SK-N-SH (cell line): ENCODE data around the gene ORM1. TPM values are rescaled to one million over a fixed set of nuclear protein-coding genes. Genes with fewer than 3 reads are reported as not detected.

Experiments
- CTCF ChIA-PET: fragments of 300-600, 350-600 bp; formaldehyde crosslinking; extraction: SDS; loops from one replicate; lab custom pipeline; 2021; lab: Yijun Ruan, JAX
- POLR2A ChIA-PET: fragments of 350-600 bp; sonication (Branson Sonifier 250); formaldehyde crosslinking; extraction: SDS; loops from one replicate; lab custom pipeline; 2020; ENCODE audit warnings: antibody characterized with exemption, inconsistent platforms; lab: Yijun Ruan, JAX
- DNase-seq: peaks from one replicate; pipeline ENCODE4 v3.0.0; 2012
- H2AFZ ChIP-seq: fragments of 200-600 bp; sonication (generic); 2 replicates; pipeline ENCODE4 v1.8.1; 2016; ENCODE audit warnings: antibody characterized with exemption, mild to moderate bottlenecking, low read depth
- H3F3A ChIP-seq: fragments of 200-600 bp; sonication (generic); replicated peaks from 2 replicates; pipeline ENCODE3; 2016; ENCODE audit warnings: antibody characterized with exemption, mild to moderate bottlenecking; ENCODE audit not compliant: insufficient read depth
- H3K27ac ChIP-seq, 2 experiments: fragments of 200-500 bp in 1 of 2; fragments of 200-600 bp in 1 of 2; sonication (Bioruptor generic) in 1 of 2; sonication (generic), shearing (Covaris generic) in 1 of 2; 2 replicates each; pipeline versions ENCODE4 v1.5.1 to v1.6.1; 2014 to 2016; ENCODE audit warnings: low read depth in 2 of 2, inconsistent platforms in 1 of 2, low read length in 1 of 2, mild to moderate bottlenecking in 1 of 2, mixed read lengths in 1 of 2
- H3K27me3 ChIP-seq: fragments of 200-600 bp; sonication (generic), shearing (Covaris generic); 2 replicates; pipeline ENCODE4 v1.6.1; 2016; ENCODE audit warnings: mixed run types; ENCODE audit not compliant: insufficient read depth
- H3K36me3 ChIP-seq, 2 experiments: fragments of 200-500 bp in 1 of 2; fragments of 200-600 bp in 1 of 2; sonication (Bioruptor generic) in 1 of 2; sonication (generic) in 1 of 2; replicated peaks in 1 of 2; 2 replicates each; pipeline versions ENCODE3 to v1.5.1; 2014 to 2016; ENCODE audit warnings: low read length in 1 of 2, mild to moderate bottlenecking in 1 of 2; ENCODE audit not compliant: insufficient read depth in 2 of 2, control insufficient read depth in 1 of 2
- H3K4me1 ChIP-seq, 2 experiments: fragments of 200-500 bp in 1 of 2; fragments of 200-600 bp in 1 of 2; sonication (Bioruptor generic) in 1 of 2; sonication (generic), shearing (Covaris generic) in 1 of 2; 2 replicates each; pipeline versions ENCODE4 v1.5.1 to v1.6.1; 2014 to 2016; ENCODE audit warnings: low read depth in 1 of 2, low read length in 1 of 2, mixed run types in 1 of 2; ENCODE audit not compliant: insufficient read depth in 2 of 2, control insufficient read depth in 1 of 2
- H3K4me2 ChIP-seq: fragments of 200-600 bp; sonication (generic), shearing (Covaris generic); 2 replicates; pipeline ENCODE4 v1.6.1; 2017; ENCODE audit warnings: mixed run types
- H3K4me3 ChIP-seq, 2 experiments: fragments of 200-500 bp in 1 of 2; fragments of 200-600 bp in 1 of 2; sonication (Bioruptor generic) in 1 of 2; sonication (generic), shearing (Covaris generic) in 1 of 2; 2 replicates each; pipeline versions ENCODE4 v1.5.1 to v1.8.1; 2014 to 2016; ENCODE audit warnings: low read depth in 2 of 2, inconsistent platforms in 1 of 2, low read length in 1 of 2, mild to moderate bottlenecking in 1 of 2, mixed read lengths in 1 of 2, moderate library complexity in 1 of 2
- H3K79me2 ChIP-seq: fragments of 200-600 bp; sonication (generic); 2 replicates; pipeline ENCODE4 v1.8.1; 2017; ENCODE audit warnings: mild to moderate bottlenecking; ENCODE audit not compliant: insufficient read depth
- H3K9ac ChIP-seq: fragments of 200-600 bp; sonication (generic); 2 replicates; pipeline ENCODE4 v1.6.1; 2017; ENCODE audit warnings: mixed run types
- H3K9me2 ChIP-seq: fragments of 200-600 bp; sonication (generic); 2 replicates; pipeline ENCODE4 v1.6.1; 2017; ENCODE audit warnings: mixed run types
- H3K9me3 ChIP-seq: fragments of 200-600 bp; sonication (generic); 2 replicates; pipeline ENCODE4 v1.6.1; 2017; ENCODE audit warnings: mixed run types, mild to moderate bottlenecking, moderate library complexity
- H4K20me1 ChIP-seq: fragments of 200-600 bp; sonication (generic); 2 replicates; pipeline ENCODE4 v1.6.1; 2017; ENCODE audit warnings: mild to moderate bottlenecking, mixed run types; ENCODE audit not compliant: insufficient read depth
- CHD2 ChIP-seq: fragments of 150-350 bp; IDR thresholded peaks from 2 replicates; pipeline ENCODE4 v1.6.1; 2018; ENCODE audit warnings: low read length; ENCODE audit not compliant: partially characterized antibody
- ELF1 ChIP-seq: IDR thresholded peaks from 2 replicates; pipeline ENCODE4 v1.4.0; 2012
- FOXJ3 ChIP-seq: sonication (generic); formaldehyde crosslinking; IDR thresholded peaks from 2 replicates; pipeline ENCODE4 v1.5.1; 2020; ENCODE audit warnings: mild to moderate bottlenecking, missing genetic modification reagents
- FOXM1 ChIP-seq: IDR thresholded peaks from 2 replicates; pipeline ENCODE4 v1.4.0; 2012; ENCODE audit warnings: low read depth, mild to moderate bottlenecking
- POLR2AphosphoS5 ChIP-seq: IDR thresholded peaks from 2 replicates; pipeline ENCODE4 v1.6.1; 2012; ENCODE audit warnings: low read depth, low read length
- RCOR1 ChIP-seq: fragments of 150-350 bp; IDR thresholded peaks from 2 replicates; pipeline ENCODE4 v1.6.1; 2017; ENCODE audit warnings: antibody characterized with exemption, low read length
- RFX5 ChIP-seq: IDR thresholded peaks from 2 replicates; pipeline ENCODE4 v1.6.1; 2012; ENCODE audit warnings: mild to moderate bottlenecking, improper control_type of control experiment, low read length
- TCF12 ChIP-seq: IDR thresholded peaks from 2 replicates; pipeline ENCODE4 v1.4.0; 2012
- YY1 ChIP-seq: IDR thresholded peaks from 2 replicates; pipeline ENCODE4 v1.4.0; 2012; ENCODE audit warnings: low read depth, mild to moderate bottlenecking
- WGBS: methylation state at CpG from one replicate; pipeline ENCODE4 v1.1.6; 2017; ENCODE audit warnings: low lambda C conversion rate; 5-methylcytosine and 5-hydroxymethylcytosine counted together
- polyA plus RNA-seq, 3 experiments: library from polyadenylated mRNA; depleted of rRNA; stranded (reverse); fragments of >200 nt; gene quantifications; 2 replicates each; pipeline ENCODE4 v1.2.3, GENCODE V29; 2012
- TF ChIP-seq, protein P1 (sequence below): IDR thresholded peaks from 2 replicates; pipeline ENCODE4; 2012
- TF ChIP-seq, protein P2 (sequence below): fragments of 150-350 bp; IDR thresholded peaks from 2 replicates; pipeline ENCODE4 v1.6.1; 2016; ENCODE audit warnings: mild to moderate bottlenecking, low read depth, low read length
- TF ChIP-seq, protein P3 (sequence below): IDR thresholded peaks from 2 replicates; pipeline ENCODE4 v1.6.1; 2012; ENCODE audit warnings: mild to moderate bottlenecking, low read depth, low read length, moderate library complexity

The ORM1 gene
- polyA plus RNA-seq, 1 of the 3 experiments (the other 2 are of a cell fraction), result not detected

DNA sequence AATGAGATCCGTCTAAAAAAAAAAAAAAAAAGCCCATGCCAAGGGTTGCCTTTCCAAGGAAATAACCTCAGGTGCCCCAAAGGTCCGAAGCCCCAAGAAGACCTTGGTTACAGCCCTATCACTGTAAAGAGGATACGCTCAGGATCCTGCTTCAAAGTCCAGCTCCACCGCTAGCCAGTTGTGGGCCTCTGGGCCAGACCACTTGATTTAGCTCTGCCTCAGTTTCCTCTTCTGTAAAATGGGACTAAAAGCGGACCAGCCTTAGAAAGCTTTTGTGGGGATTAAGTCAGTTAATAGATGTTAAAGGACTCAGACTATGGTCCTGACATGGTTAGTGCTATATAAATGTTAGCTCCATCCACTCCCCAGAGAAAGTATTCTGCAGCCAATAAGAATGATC, 48.7 kb upstream of the ORM1 start:
- TF ChIP-seq ELF1 (no peak), RFX5 (no peak), RCOR1 (no peak), FOXM1 (no peak), FOXJ3 (CRISPR knock-in tag) (no peak), POLR2AphosphoS5 (no peak), YY1 (no peak), TCF12 (no peak), CHD2 (no peak)
- TF ChIP-seq, protein P1, sequence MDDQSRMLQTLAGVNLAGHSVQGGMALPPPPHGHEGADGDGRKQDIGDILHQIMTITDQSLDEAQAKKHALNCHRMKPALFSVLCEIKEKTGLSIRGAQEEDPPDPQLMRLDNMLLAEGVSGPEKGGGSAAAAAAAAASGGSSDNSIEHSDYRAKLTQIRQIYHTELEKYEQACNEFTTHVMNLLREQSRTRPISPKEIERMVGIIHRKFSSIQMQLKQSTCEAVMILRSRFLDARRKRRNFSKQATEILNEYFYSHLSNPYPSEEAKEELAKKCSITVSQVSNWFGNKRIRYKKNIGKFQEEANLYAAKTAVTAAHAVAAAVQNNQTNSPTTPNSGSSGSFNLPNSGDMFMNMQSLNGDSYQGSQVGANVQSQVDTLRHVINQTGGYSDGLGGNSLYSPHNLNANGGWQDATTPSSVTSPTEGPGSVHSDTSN, result no peak
- TF ChIP-seq, protein P2, sequence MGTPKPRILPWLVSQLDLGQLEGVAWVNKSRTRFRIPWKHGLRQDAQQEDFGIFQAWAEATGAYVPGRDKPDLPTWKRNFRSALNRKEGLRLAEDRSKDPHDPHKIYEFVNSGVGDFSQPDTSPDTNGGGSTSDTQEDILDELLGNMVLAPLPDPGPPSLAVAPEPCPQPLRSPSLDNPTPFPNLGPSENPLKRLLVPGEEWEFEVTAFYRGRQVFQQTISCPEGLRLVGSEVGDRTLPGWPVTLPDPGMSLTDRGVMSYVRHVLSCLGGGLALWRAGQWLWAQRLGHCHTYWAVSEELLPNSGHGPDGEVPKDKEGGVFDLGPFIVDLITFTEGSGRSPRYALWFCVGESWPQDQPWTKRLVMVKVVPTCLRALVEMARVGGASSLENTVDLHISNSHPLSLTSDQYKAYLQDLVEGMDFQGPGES, result no peak
- TF ChIP-seq, protein P3, sequence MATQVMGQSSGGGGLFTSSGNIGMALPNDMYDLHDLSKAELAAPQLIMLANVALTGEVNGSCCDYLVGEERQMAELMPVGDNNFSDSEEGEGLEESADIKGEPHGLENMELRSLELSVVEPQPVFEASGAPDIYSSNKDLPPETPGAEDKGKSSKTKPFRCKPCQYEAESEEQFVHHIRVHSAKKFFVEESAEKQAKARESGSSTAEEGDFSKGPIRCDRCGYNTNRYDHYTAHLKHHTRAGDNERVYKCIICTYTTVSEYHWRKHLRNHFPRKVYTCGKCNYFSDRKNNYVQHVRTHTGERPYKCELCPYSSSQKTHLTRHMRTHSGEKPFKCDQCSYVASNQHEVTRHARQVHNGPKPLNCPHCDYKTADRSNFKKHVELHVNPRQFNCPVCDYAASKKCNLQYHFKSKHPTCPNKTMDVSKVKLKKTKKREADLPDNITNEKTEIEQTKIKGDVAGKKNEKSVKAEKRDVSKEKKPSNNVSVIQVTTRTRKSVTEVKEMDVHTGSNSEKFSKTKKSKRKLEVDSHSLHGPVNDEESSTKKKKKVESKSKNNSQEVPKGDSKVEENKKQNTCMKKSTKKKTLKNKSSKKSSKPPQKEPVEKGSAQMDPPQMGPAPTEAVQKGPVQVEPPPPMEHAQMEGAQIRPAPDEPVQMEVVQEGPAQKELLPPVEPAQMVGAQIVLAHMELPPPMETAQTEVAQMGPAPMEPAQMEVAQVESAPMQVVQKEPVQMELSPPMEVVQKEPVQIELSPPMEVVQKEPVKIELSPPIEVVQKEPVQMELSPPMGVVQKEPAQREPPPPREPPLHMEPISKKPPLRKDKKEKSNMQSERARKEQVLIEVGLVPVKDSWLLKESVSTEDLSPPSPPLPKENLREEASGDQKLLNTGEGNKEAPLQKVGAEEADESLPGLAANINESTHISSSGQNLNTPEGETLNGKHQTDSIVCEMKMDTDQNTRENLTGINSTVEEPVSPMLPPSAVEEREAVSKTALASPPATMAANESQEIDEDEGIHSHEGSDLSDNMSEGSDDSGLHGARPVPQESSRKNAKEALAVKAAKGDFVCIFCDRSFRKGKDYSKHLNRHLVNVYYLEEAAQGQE, result no peak
- Histone ChIP-seq H3K9me2 (no peaks in the 10 kb centered on the region), H3K27ac (no peak overlapping the region), H3K9me3 (no peaks in the 10 kb centered on the region), H3K4me2 (no peak overlapping the region), H3K27me3 (no peaks in the 10 kb centered on the region), H2AFZ (no peak overlapping the region), H3K79me2 (no peaks in the 10 kb centered on the region), H3K9ac (no peak overlapping the region), H3F3A (peaks cover 4% of the 10 kb centered on the region), H3K4me1 (peaks cover 0 to 8% of the 10 kb centered on the region in 2 experiments; a peak in 1 of 4 replicates), H3K4me3 (no peak overlapping the region), H3K36me3 (no peaks in the 10 kb centered on the region), H4K20me1 (no peaks in the 10 kb centered on the region)
- DNase-seq, result no peak
- ChIA-PET POLR2A (no interaction called here), CTCF (interaction anchor here (1.2 to 16.3 kb wide), 7 partner anchors 11 to 192 kb away, joined by 5 to 186 read pairs (median 63); partner anchors contain the start of gene COL27A1)
- 100% methylated on average over 5 of the region's 5 CpGs for WGBS
